Activated gamma-delta T cell (primary cell): ENCODE measurements around the gene RUVBL1.
A peak's percentile ranks its signal among the peaks of the same experiment; 100 is the strongest.

ENCODE experiments used
- DNase-seq: peaks from one replicate; lab custom pipeline; 2025; lab: John Stamatoyannopoulos, UW

Gene RUVBL1

GRCh38 chr3:128083396-128083795 is 40.2 kb downstream of the RUVBL1 start:
- DNase-seq = no peak

- DNase-seq = no peak
These were observed 41.1 kb downstream of the RUVBL1 start for GRCh38 chr3:128082546-128082945.

- DNase-seq = no peak
These were observed 41.8 kb downstream of the RUVBL1 start for GRCh38 chr3:128081846-128082245.

GRCh38 chr3:128081226-128081625 is 42.4 kb downstream of the RUVBL1 start:
- DNase-seq = no peak

GRCh38 chr3:128080323-128081080 is 43.1 kb downstream of the RUVBL1 start:
- DNase-seq = no peak

GRCh38 chr3:128079823-128080222 is 43.8 kb downstream of the RUVBL1 start:
- no peak for DNase-seq

GRCh38 chr3:128078875-128079274 is 44.7 kb downstream of the RUVBL1 start:
- DNase-seq = no peak

- DNase-seq = no peak
These were observed 45.3 kb downstream of the RUVBL1 start for GRCh38 chr3:128078322-128078721.

GRCh38 chr3:128077665-128078064 is 45.9 kb downstream of the RUVBL1 start:
- DNase-seq = no peak

- DNase-seq = no peak
These were observed 46.4 kb downstream of the RUVBL1 start for GRCh38 chr3:128077202-128077624.

- DNase-seq = peak; percentile 27
These were observed 47.0 kb downstream of the RUVBL1 start for GRCh38 chr3:128076483-128077201.

- DNase-seq = peak; percentile 69
These were observed 47.8 kb downstream of the RUVBL1 start for GRCh38 chr3:128075522-128076482.

GRCh38 chr3:128074851-128075521 is 48.6 kb downstream of the RUVBL1 start:
- no peak for DNase-seq

GRCh38 chr3:128073807-128074206 is 49.8 kb downstream of the RUVBL1 start:
- DNase-seq = no peak

GRCh38 chr3:128073185-128073725 is 50.4 kb downstream of the RUVBL1 start:
- DNase-seq = no peak

GRCh38 chr3:128072454-128073184 is 51.0 kb downstream of the RUVBL1 start:
- no peak for DNase-seq

- DNase-seq = no peak
These were observed 51.7 kb downstream of the RUVBL1 start for GRCh38 chr3:128071771-128072453.

GRCh38 chr3:128070898-128071591 is 52.6 kb downstream of the RUVBL1 start:
- DNase-seq = no peak

- no peak for DNase-seq
These were observed 54.3 kb downstream of the RUVBL1 start for GRCh38 chr3:128069271-128069670.
